Ishikawa (cell line): ENCODE measurements around the gene SBF1.

Source experiments
- CEBPB ChIP-seq: IDR thresholded peaks from 2 replicates; pipeline ENCODE4 v1.6.1; 2012
- EP300 ChIP-seq: IDR thresholded peaks from 2 replicates; pipeline ENCODE4 v1.6.1; 2012; ENCODE audit warnings: borderline replicate concordance
- NFIC ChIP-seq: IDR thresholded peaks from 2 replicates; pipeline ENCODE4 v1.6.1; 2012
- RAD21 ChIP-seq: IDR thresholded peaks from 2 replicates; pipeline ENCODE4 v1.6.1; 2012; ENCODE audit warnings: low read depth
- REST ChIP-seq: IDR thresholded peaks from 2 replicates; pipeline ENCODE4 v1.6.1; 2012; ENCODE audit warnings: low read depth, mild to moderate bottlenecking
- TAF1 ChIP-seq: IDR thresholded peaks from 2 replicates; pipeline ENCODE4 v1.6.1; 2012; ENCODE audit warnings: low read depth, mild to moderate bottlenecking
- TEAD4 ChIP-seq: IDR thresholded peaks from 2 replicates; pipeline ENCODE4 v1.6.1; 2012
- YY1 ChIP-seq: IDR thresholded peaks from 2 replicates; pipeline ENCODE4 v1.6.1; 2012; ENCODE audit warnings: low read depth
- TF ChIP-seq, protein P1 (sequence below): IDR thresholded peaks from 2 replicates; pipeline ENCODE4 v1.6.1; 2012
- TF ChIP-seq, protein P2 (sequence below): IDR thresholded peaks from 2 replicates; pipeline ENCODE4 v1.6.1; 2012

DNA sequence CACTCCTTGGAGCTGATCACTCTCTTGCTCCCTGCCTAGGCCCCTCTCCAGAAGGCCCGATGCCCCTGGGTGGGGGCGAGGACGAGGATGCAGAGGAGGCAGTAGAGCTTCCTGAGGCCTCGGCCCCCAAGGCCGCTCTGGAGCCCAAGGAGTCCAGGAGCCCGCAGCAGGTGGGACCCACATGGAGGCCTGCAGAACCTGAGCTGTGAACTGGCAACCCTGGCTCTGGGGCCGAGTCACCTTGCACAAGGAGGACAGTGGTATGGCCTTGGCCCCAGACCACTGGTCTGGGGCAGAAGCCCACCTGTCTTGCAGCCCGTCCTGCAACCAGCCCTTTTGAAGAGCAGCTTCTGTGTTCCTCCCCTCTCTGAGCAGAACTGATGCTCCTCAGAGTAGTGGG lies 44.3 kb upstream of the SBF1 start:
- TF ChIP-seq YY1 (no peak), TAF1 (no peak), NFIC (no peak), CEBPB (no peak), RAD21 (no peak), EP300 (no peak), REST (no peak), TEAD4 (no peak)
- TF ChIP-seq, protein P1, sequence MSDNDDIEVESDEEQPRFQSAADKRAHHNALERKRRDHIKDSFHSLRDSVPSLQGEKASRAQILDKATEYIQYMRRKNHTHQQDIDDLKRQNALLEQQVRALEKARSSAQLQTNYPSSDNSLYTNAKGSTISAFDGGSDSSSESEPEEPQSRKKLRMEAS, result no peak
- TF ChIP-seq, protein P2, sequence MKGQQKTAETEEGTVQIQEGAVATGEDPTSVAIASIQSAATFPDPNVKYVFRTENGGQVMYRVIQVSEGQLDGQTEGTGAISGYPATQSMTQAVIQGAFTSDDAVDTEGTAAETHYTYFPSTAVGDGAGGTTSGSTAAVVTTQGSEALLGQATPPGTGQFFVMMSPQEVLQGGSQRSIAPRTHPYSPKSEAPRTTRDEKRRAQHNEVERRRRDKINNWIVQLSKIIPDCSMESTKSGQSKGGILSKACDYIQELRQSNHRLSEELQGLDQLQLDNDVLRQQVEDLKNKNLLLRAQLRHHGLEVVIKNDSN, result no peak
